ENCODE measurements around the gene CARD9. TPM values are rescaled to one million over a fixed set of nuclear protein-coding genes. Genes with fewer than 3 reads are reported as not detected.
A peak's percentile ranks its signal among the peaks of the same experiment; 100 is the strongest.

The CARD9 gene
- total RNA-seq, 1 donor from 2014 or later, result 1.9 TPM

DNA sequence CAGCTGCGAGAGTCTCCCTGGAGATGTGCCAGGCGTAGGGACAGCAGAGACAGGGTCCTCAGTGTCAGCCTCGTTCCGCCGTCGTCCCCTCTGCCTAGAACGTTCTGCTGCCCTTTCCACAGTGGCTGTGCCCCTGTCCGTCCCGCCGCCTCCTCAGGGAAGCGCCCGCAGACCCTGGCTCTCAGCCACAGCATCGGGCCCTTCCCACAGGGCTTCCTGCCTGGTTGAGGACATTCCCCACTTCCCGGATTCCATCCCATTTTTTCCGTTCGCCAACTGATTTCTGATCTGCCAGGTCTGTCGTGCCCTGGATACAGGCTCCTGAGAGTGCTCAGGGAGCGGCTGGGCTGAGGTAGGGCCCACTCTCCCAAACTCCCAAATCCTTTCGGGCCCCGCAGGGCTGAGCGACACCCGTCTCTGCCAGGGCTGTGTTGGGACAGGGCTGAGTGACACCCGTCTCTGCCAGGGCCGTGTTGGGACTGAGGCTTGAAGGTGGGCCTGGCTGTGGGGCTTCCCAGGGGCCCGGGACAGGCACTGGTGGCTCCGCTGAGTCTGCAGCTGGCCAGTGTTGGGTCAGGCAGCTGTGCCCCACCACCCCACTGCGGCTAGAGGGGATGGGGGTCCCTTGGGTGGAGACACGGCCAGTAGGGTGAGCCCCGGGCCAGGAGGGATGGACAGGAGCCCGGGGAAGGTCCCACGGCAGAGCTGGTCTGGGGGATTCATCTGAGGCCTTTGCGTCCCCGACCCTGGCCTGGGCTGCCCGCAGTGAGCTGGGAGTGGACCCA lies 25.8 kb downstream of the CARD9 start:
- DNase-seq (ENCODE audit: low spot score), result no peak
- Mint-ChIP-seq H3K36me3 (ENCODE audit: low read depth) (no peaks in the 10 kb centered on the region), H3K4me1 (ENCODE audit: low read depth) (peaks cover 13% of the 10 kb centered on the region), H3K27me3 (ENCODE audit: low read depth) (no peaks in the 10 kb centered on the region), H3K9me3 (ENCODE audit: low read depth) (no peaks in the 10 kb centered on the region), H3K27ac (ENCODE audit: unreplicated experiment) (no peak overlapping the region), H3K4me3 (ENCODE audit: unreplicated experiment) (no peak overlapping the region)
- TF ChIP-seq, protein P1, sequence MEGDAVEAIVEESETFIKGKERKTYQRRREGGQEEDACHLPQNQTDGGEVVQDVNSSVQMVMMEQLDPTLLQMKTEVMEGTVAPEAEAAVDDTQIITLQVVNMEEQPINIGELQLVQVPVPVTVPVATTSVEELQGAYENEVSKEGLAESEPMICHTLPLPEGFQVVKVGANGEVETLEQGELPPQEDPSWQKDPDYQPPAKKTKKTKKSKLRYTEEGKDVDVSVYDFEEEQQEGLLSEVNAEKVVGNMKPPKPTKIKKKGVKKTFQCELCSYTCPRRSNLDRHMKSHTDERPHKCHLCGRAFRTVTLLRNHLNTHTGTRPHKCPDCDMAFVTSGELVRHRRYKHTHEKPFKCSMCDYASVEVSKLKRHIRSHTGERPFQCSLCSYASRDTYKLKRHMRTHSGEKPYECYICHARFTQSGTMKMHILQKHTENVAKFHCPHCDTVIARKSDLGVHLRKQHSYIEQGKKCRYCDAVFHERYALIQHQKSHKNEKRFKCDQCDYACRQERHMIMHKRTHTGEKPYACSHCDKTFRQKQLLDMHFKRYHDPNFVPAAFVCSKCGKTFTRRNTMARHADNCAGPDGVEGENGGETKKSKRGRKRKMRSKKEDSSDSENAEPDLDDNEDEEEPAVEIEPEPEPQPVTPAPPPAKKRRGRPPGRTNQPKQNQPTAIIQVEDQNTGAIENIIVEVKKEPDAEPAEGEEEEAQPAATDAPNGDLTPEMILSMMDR (IDR thresholded peaks at IDR 0.05), result no peak

DNA sequence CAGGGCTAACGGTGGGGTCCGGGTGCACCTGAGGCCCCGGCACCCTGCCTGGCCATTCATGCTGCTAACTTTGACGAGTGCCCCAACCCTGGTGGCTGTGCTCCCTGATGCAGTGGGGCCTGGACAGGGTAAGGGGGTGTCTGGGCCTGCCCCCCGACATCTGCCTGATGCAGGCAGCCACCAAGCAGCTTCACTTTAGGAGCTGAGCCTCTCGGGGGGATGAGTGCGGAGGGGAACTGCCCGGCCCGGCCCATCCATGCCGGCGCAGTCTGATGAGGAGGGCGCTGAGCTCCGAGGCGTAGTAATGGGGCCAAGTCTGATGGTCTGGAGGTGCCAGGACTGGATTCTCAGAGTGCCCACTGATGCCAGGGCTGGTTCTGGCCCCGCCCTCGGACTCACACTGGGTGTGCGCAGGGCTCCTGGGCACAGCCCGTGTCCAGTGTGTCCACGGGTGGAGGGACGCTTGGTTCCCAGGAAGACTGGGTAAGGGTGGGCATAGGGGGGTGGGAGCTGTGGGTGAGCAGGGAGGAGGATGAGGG lies 26.5 kb downstream of the CARD9 start:
- no peak overlapping the region for H3K4me3 Mint-ChIP-seq (ENCODE audit: unreplicated experiment)
- TF ChIP-seq, protein P1 (IDR thresholded peaks at IDR 0.05), result no peak
- no peaks in the 10 kb centered on the region for H3K36me3 Mint-ChIP-seq (ENCODE audit: low read depth)
- no peaks in the 10 kb centered on the region for H3K9me3 Mint-ChIP-seq (ENCODE audit: low read depth)
- no peaks in the 10 kb centered on the region for H3K27me3 Mint-ChIP-seq (ENCODE audit: low read depth)
- no peak overlapping the region for H3K27ac Mint-ChIP-seq (ENCODE audit: unreplicated experiment)
- no peak for DNase-seq (ENCODE audit: low spot score)
- H3K4me1 Mint-ChIP-seq (ENCODE audit: low read depth), result peaks cover 13% of the 10 kb centered on the region

GRCh38 chr9:136346157-136346481 lies 27.4 kb downstream of the CARD9 start:
- H3K9me3 Mint-ChIP-seq (ENCODE audit: low read depth), result no peaks in the 10 kb centered on the region
- no peak for DNase-seq (ENCODE audit: low spot score)
- H3K4me3 Mint-ChIP-seq (ENCODE audit: unreplicated experiment), result no peak overlapping the region
- no peaks in the 10 kb centered on the region for H3K27me3 Mint-ChIP-seq (ENCODE audit: low read depth)
- H3K36me3 Mint-ChIP-seq (ENCODE audit: low read depth), result no peaks in the 10 kb centered on the region
- H3K4me1 Mint-ChIP-seq (ENCODE audit: low read depth), result peaks cover 13% of the 10 kb centered on the region
- no peak overlapping the region for H3K27ac Mint-ChIP-seq (ENCODE audit: unreplicated experiment)
- TF ChIP-seq, protein P1 (IDR thresholded peaks at IDR 0.05), result peak; percentile 38

DNA sequence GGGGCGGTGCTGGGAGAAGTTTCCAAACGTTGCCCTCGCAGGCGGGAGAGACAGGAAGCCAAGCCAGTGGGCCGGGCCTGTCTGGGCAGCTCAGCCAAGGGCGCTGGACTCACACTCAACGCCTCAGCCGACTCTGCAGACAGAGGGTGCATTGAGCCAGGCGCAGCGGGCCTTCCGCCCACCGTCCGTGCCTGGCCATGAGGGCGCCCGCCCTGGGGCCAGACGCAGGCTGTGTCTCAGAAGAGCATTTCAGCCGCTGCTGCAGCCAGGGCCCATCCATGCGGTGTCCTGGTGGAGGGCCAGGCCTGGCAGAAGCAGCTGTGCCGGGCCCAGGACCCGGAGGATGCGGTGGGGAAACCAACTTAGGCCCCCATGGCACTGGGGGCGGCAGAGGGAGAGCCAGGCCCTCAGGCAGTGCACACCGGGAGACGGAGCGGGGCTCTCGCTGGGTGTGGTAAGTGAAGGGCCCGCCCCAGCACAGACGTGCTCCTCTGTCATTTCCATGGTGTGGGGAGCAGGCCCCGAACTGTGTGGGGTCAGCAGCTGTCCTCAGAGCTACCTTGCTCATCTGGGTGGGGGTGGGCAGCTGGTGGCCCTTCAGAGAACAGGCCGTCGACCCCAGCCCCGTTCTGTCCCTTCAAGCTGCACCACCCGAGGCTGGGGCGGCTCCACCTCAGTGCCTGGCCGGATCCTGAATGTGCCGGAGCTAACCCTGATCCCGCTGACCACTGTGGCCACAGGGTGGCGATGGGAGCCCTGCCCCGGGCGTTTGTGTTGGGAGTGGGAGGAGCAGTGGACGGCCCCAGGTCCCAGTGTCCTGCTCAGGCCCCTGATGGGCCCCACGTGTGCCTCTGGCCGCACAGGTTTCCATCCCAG lies 27.9 kb downstream of the CARD9 start:
- peak overlapping the region; percentile 17 for H3K27ac Mint-ChIP-seq (ENCODE audit: unreplicated experiment)
- no peak for DNase-seq (ENCODE audit: low spot score)
- H3K4me1 Mint-ChIP-seq (ENCODE audit: low read depth), result peaks cover 13% of the 10 kb centered on the region
- H3K36me3 Mint-ChIP-seq (ENCODE audit: low read depth), result no peaks in the 10 kb centered on the region
- no peaks in the 10 kb centered on the region for H3K27me3 Mint-ChIP-seq (ENCODE audit: low read depth)
- TF ChIP-seq, protein P1 (IDR thresholded peaks at IDR 0.05), result peak; percentile 73
- H3K4me3 Mint-ChIP-seq (ENCODE audit: unreplicated experiment), result peak overlapping the region; percentile 6
- no peaks in the 10 kb centered on the region for H3K9me3 Mint-ChIP-seq (ENCODE audit: low read depth)

GRCh38 chr9:136344544-136345280 lies 28.8 kb downstream of the CARD9 start:
- no peak overlapping the region for H3K4me3 Mint-ChIP-seq (ENCODE audit: unreplicated experiment)

More at GRCh38 chr9:136344544-136345280, 28.8 kb downstream of the CARD9 start:
- H3K9me3 Mint-ChIP-seq (ENCODE audit: low read depth), result no peaks in the 10 kb centered on the region
- no peak for DNase-seq (ENCODE audit: low spot score)
- H3K27me3 Mint-ChIP-seq (ENCODE audit: low read depth), result no peaks in the 10 kb centered on the region
- H3K4me1 Mint-ChIP-seq (ENCODE audit: low read depth), result peaks cover 13% of the 10 kb centered on the region
- no peak overlapping the region for H3K27ac Mint-ChIP-seq (ENCODE audit: unreplicated experiment)
- TF ChIP-seq, protein P1 (IDR thresholded peaks at IDR 0.05), result no peak
- peaks cover 2% of the 10 kb centered on the region for H3K36me3 Mint-ChIP-seq (ENCODE audit: low read depth)

All from chondrocyte (in vitro differentiated cells).